Esophagus muscularis mucosa (tissue), 4 donors: Measurements from ENCODE around the gene HEPHL1. TPM values are rescaled to one million over a fixed set of nuclear protein-coding genes. Genes with fewer than 3 reads are reported as not detected.

ENCODE experiments used
- DNase-seq: peaks from one replicate; pipeline ENCODE4 v3.0.0-alpha.2; 2017; ENCODE audit errors: extremely low spot score
- H3K27ac ChIP-seq, 4 donors: fragments of 200-600 bp; sonication (generic); replicated peaks in 1 of 4; 1 replicate in 3 of 4; 2 replicates in 1 of 4; pipeline ENCODE4 v1.5.1; 2016 to 2019; ENCODE audit warnings: mild to moderate bottlenecking in 1 of 4
- H3K27me3 ChIP-seq, 4 donors: fragments of 200-600 bp; sonication (generic); one replicate each; pipeline versions ENCODE4 v1.5.1 to v1.6.0; 2016 to 2019
- H3K36me3 ChIP-seq, 4 donors: fragments of 200-600 bp; sonication (generic); one replicate each; pipeline ENCODE4 v1.5.1; 2016 to 2019
- H3K4me1 ChIP-seq, 4 donors: fragments of 200-600 bp; sonication (generic); one replicate each; pipeline ENCODE4 v1.5.1; 2016 to 2019
- H3K4me3 ChIP-seq, 4 donors: fragments of 200-600 bp; sonication (generic); 1 replicate in 2 of 4; 2 replicates in 2 of 4; pipeline ENCODE4 v1.5.1; 2016 to 2019; ENCODE audit warnings: mild to moderate bottlenecking in 4 of 4, moderate library complexity in 1 of 4
- H3K9me3 ChIP-seq, 4 donors: fragments of 200-600 bp; sonication (generic); 1 replicate in 3 of 4; 2 replicates in 1 of 4; pipeline ENCODE4 v1.5.1; 2016 to 2019
- CTCF ChIP-seq, 3 experiments: fragments of 200-600 bp in 2 of 3; fragments of 450-650 bp in 1 of 3; sonication (generic) in 2 of 3; IDR thresholded peaks; one replicate each; pipeline ENCODE4 v1.5.1; 2017 to 2019; ENCODE audit warnings: antibody characterized with exemption in 3 of 3, mild to moderate bottlenecking in 2 of 3, moderate library complexity in 1 of 3
- EP300 ChIP-seq: sonication (generic); formaldehyde crosslinking; IDR thresholded peaks from one replicate; pipeline ENCODE4 v1.6.1; 2017; ENCODE audit warnings: antibody characterized with exemption
- POLR2A ChIP-seq: fragments of 450-650 bp; IDR thresholded peaks from one replicate; pipeline ENCODE4 v1.6.1; 2017; ENCODE audit warnings: antibody characterized with exemption, moderate library complexity, mild to moderate bottlenecking, low read depth
- POLR2AphosphoS5 ChIP-seq, 2 donors: sonication (generic); formaldehyde crosslinking; IDR thresholded peaks; one replicate each; pipeline ENCODE4 v1.6.1; 2017; ENCODE audit warnings: antibody characterized with exemption in 2 of 2
- WGBS: methylation state at CpG from one replicate; pipeline ENCODE4 v1.1.5; 2018; 5-methylcytosine and 5-hydroxymethylcytosine counted together
- intact Hi-C: fragments of 100-400 bp; cut with DNase I; formaldehyde crosslinking; loops from one replicate; pipeline ENCODE4 v1.15.1; 2023
- total RNA-seq, 4 donors: library from RNA; depleted of rRNA; stranded (reverse); fragments of >200 nt; gene quantifications; one replicate each; pipeline versions ENCODE4 v1.1.0 to v1.2.1, GENCODE V29; 2016

HEPHL1 gene
- total RNA-seq, 4 donors from 2014 or later, result 0.42 TPM; not detected in 3

- Histone ChIP-seq H3K4me3 (no peak overlapping the region), H3K36me3 (no peaks in the 10 kb centered on the region), H3K4me1 (peaks cover 57 to 63% (median 60%) of the 10 kb centered on the region in 4 donors), H3K27ac (peak overlapping the region; percentile 65 to 71 (median 68)), H3K9me3 (no peaks in the 10 kb centered on the region), H3K27me3 (no peaks in the 10 kb centered on the region)
- TF ChIP-seq CTCF (IDR thresholded peaks at IDR 0.05) (no peak), POLR2A (no peak), EP300 (no peak), POLR2AphosphoS5 (IDR thresholded peaks at IDR 0.05) (peak in 1 of 2 donors; percentile 16)
- WGBS, result 51% methylated on average over 10 of the region's 10 CpGs
- intact Hi-C loops, result no loop called here
- DNase-seq, result no peak
These were observed 113.7 kb downstream of the HEPHL1 start for GRCh38 chr11:94134651-94135512.

- WGBS, result 89% methylated on average over 4 of the region's 4 CpGs
- intact Hi-C loops, result no loop called here
- Histone ChIP-seq H3K4me1 (peaks cover 45 to 56% (median 47%) of the 10 kb centered on the region in 4 donors), H3K27me3 (no peaks in the 10 kb centered on the region), H3K4me3 (no peak overlapping the region), H3K27ac (no peak overlapping the region), H3K36me3 (no peaks in the 10 kb centered on the region), H3K9me3 (no peaks in the 10 kb centered on the region)
- no peak for DNase-seq
- TF ChIP-seq POLR2AphosphoS5 (IDR thresholded peaks at IDR 0.05) (no peak), EP300 (no peak), POLR2A (no peak), CTCF (IDR thresholded peaks at IDR 0.05) (no peak)
These were observed 118.3 kb downstream of the HEPHL1 start for GRCh38 chr11:94139416-94139815.

GRCh38 chr11:94140154-94140655, 119.1 kb downstream of the HEPHL1 start:
- no peak overlapping the region for H3K4me3 ChIP-seq
- no peaks in the 10 kb centered on the region for H3K9me3 ChIP-seq
- intact Hi-C loops, result no loop called here
- no peaks in the 10 kb centered on the region for H3K36me3 ChIP-seq
- peaks cover 38 to 48% (median 40%) of the 10 kb centered on the region in 4 donors for H3K4me1 ChIP-seq
- H3K27ac ChIP-seq, result no peak overlapping the region
- H3K27me3 ChIP-seq, result no peaks in the 10 kb centered on the region
- no peak for DNase-seq
- no peak for TF ChIP-seq CTCF (IDR thresholded peaks at IDR 0.05)
- no peak for TF ChIP-seq POLR2AphosphoS5 (IDR thresholded peaks at IDR 0.05)
- TF ChIP-seq POLR2A, result no peak
- no peak for TF ChIP-seq EP300
- 82% methylated on average over 2 of the region's 2 CpGs for WGBS

- Histone ChIP-seq H3K27me3 (no peaks in the 10 kb centered on the region), H3K4me1 (peaks cover 23 to 48% (median 32%) of the 10 kb centered on the region in 4 donors), H3K36me3 (no peaks in the 10 kb centered on the region), H3K27ac (no peak overlapping the region), H3K4me3 (no peak overlapping the region), H3K9me3 (no peaks in the 10 kb centered on the region)
- DNase-seq, result no peak
- 93% methylated on average over 9 of the region's 12 CpGs for WGBS
- TF ChIP-seq POLR2A (no peak), EP300 (no peak), POLR2AphosphoS5 (IDR thresholded peaks at IDR 0.05) (no peak), CTCF (IDR thresholded peaks at IDR 0.05) (no peak)
- intact Hi-C loops, result no loop called here
These were observed 120.6 kb downstream of the HEPHL1 start for GRCh38 chr11:94141511-94142307.
